GM18505 (cell line): ENCODE measurements around the gene GGT5.
"Not testable (repeated sequence)": the region's sequence is repeated elsewhere in the genome, so short reads cannot be mapped to it uniquely, and the experiment has no call there.

Experiments
- ATAC-seq: cut with Tn5 transposase; IDR thresholded peaks from one replicate; pipeline ENCODE4 v1.9.1; 2021; ENCODE audit not compliant: unreplicated experiment
- POLR2A ChIP-seq: IDR thresholded peaks from 4 replicates; pipeline ENCODE4 v1.6.1; 2011; ENCODE audit warnings: borderline replicate concordance; ENCODE audit not compliant: insufficient read depth, insufficient read length; ENCODE audit errors: extremely low read depth

GGT5 gene

DNA sequence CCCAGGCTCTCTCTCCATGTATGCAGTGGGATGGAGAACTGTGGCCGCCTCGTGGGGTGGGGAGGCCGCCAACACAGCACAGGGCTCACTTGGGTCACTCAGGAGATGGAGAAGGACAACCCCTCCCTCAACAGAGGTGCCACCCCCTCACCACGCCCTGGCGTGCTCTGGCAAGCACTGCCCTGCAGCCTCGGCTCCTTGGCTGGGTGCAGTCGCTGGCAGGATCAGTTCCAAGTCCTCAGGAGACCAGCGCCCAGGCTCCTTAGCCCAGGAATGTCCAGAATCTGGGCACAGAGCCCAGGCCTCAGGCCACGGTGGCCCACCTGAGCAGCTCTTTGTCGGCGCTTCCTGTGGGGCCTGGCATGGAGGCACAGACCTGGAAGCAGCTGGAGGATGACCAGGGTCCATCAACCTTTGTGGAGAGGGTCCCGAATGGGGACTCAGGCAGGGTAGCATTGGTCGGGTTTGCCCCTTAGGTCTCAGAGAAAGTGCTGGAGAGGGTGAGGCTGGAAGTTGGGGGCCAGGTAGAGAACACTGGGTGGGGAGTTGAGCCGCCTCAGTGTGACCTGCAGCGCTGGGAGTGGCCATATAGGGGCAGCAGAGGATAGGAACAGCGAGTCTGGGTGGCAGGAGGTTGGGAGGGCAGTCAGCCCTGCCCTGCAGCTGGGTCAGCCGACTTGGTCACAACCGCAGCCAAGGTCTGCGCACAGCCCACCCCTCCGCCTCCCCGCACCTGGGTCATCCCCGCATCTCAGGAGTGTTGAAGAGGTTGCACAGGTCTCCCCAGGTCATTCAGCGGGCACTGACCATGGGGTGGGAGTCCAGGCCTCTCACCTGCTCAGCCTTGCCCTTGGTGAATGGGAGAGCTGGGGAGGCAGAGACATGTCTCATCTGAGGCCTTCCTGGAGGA, 55.4 kb downstream of the GGT5 start:
- ATAC-seq, result no peak
- no peak for TF ChIP-seq POLR2A

DNA sequence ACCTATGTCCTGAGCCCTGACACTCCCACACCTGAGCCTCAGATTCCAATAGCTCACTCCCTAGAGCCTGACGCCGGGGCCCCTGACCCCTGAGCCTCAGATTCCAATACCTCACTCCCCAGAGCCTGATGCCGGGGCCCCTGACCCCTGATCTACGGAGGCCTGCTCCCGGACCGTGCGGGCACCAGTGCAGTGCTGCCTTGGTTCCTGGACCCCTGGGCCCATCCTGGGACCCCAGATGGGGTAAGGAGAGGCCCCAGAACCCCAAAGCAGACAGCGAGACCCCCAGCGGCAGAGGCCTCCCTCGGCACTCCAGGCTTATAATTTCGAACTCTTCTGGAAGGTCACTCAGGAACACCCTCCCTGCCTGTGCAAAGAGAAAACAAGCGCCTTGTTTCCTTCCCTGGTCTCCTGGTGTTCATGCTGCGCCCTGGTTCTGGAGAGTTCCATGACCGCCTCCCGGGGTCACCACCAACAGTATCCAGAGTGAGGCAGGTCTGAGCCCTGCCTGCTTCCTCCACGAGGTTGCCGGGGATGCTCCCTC, 56.1 kb downstream of the GGT5 start:
- ATAC-seq, result no peak
- TF ChIP-seq POLR2A, result no peak

DNA sequence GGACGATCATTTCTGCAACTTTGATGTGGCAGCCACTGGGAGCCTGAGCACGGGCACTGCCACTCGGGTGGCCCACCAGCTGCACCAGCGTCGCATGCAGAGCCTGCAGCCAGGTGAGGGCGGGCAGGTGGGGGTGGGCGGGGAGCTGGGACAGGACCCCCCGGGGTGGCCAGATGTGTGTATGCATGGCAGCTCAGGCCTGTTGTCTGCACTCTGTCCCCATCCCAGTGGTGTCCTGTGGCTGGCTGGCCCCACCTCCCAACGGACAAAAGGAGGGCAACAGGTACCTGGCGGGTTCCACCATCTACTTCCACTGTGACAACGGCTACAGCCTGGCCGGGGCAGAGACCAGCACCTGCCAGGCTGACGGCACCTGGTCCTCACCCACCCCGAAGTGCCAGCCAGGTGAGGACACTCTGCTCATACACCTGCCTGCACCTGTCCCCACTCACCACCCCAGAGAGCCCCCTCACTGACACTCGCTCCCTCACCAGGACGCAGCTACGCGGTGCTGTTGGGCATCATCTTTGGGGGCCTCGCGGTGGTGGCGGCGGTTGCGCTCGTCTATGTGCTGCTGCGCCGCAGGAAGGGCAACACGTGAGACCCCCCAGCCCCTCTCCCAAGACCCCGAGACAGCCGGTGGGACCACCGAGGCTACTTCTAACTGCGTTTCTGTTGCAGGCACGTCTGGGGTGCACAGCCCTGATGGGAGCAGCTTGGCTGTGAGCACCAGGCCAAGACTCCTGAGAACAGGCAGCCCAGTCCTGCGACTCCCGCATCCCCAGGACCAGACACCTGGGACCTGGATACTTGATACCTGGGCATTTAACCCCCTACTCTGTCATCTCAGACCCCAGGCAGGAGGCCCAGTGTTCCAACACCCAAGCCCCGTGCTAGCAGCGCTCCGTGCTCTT, 56.9 kb downstream of the GGT5 start:
- ATAC-seq, result no peak
- no peak for TF ChIP-seq POLR2A

DNA sequence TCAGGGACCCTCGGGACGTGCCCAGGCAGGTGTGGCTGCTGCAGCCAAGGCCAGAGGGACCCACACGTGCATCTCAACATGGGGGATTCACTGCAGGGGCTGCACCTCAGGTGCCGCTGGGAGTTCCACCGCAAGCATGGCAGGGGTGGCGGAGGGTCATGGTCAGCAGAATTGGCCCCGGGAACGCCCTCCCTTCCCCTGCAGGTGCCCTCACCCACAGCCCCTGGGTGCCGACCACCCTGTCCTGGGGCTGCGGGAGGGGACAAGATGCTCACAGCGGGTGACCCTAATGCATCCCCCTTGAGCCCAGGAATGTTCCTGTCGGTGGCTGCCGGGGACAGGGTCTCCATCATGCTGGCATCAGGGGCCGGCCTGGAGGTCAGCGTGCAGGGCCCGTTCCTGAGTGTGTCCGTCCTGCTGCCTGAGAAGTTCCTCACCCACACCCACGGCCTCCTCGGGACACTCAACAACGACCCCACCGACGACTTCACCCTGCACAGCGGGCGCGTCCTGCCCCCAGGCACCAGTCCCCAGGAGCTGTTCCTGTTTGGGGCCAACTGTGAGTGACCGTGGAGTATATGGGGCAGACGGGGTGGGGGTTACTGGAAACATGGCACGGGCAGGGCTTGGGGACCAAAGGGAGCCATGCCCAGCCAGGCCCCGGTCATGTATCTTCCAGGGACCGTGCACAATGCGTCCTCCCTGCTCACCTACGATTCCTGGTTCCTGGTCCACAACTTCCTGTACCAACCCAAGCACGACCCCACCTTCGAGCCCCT, 57.8 kb downstream of the GGT5 start:
- no peak for TF ChIP-seq POLR2A

DNA sequence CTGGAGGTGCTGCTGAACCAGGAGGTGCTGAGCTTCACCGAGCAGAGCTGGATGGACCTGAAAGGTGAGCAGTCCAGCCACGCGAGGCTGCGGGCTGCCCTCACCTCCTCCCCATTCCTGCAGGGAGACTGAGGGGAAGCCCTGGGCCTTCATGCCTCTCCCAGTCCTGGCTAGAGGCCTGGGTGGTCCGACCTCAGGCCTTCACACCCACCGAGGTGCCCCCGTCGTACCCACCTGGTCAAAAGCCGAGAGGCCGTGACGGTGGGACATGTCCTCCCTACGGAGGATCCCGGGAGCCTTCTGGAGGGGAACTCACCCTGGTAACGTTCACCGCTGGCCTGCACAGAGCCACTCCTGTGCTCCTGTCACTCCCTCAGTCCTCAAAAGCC, 58.5 kb downstream of the GGT5 start:
- ATAC-seq, result no peak
- TF ChIP-seq POLR2A, result no peak

More for the DNA sequence above, 57.8 kb downstream of the GGT5 start:
- no peak for ATAC-seq

DNA sequence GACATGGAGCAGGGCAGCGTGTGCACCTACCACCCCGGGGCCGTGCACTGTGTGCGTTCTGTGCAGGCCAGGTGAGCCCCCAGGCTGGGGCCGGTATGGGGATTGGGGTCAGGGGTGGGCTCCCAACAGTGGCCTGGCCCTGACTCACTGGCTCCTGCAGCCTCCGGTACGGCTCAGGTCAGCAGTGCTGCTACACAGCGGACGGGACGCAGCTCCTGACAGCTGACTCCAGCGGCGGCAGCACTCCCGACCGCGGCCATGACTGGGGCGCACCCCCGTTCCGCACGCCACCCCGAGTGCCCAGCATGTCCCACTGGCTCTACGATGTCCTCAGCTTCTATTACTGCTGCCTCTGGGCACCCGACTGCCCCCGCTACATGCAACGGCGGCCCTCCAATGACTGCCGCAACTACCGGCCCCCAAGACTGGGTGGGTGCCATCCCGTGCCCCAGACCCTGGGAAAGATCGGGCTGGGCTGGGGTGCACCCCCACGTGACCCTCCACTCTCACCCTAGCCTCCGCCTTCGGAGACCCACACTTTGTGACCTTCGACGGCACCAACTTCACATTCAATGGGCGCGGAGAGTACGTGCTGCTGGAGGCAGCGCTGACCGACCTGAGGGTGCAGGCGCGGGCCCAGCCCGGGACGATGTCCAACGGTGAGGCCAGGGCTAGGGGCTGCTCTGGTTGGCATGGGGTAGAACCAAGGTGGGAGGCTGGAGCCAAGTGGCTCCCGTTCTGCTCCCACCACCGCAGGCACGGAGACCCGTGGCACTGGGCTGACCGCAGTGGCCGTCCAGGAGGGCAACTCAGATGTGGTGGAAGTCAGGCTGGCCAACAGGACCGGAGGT, 59.2 kb downstream of the GGT5 start:
- TF ChIP-seq POLR2A, result no peak
- ATAC-seq, result no peak

DNA sequence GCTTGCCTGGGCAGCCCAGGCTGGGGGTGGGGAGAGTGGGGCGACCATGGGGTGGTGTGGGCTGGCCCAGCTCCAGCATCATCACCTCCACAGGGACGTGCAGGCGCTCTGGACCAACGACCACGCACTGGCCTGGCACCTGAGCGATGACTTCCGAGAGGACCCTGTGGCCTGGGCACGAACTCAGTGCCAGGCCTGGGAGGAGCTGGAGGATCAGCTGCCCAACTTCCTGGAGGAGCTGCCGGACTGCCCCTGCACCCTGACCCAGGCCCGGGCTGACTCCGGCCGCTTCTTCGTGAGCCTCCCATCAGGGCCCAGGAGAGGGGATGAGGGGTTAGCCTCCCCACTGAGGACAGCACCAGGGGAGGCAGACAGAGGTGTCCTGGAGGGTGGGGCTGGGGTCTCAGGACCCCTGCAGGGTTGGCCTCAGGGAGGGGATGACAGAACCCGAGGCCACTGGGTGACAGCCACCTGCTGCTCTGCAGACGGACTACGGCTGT, 59.8 kb downstream of the GGT5 start:
- no peak for TF ChIP-seq POLR2A
- ATAC-seq, result no peak

DNA sequence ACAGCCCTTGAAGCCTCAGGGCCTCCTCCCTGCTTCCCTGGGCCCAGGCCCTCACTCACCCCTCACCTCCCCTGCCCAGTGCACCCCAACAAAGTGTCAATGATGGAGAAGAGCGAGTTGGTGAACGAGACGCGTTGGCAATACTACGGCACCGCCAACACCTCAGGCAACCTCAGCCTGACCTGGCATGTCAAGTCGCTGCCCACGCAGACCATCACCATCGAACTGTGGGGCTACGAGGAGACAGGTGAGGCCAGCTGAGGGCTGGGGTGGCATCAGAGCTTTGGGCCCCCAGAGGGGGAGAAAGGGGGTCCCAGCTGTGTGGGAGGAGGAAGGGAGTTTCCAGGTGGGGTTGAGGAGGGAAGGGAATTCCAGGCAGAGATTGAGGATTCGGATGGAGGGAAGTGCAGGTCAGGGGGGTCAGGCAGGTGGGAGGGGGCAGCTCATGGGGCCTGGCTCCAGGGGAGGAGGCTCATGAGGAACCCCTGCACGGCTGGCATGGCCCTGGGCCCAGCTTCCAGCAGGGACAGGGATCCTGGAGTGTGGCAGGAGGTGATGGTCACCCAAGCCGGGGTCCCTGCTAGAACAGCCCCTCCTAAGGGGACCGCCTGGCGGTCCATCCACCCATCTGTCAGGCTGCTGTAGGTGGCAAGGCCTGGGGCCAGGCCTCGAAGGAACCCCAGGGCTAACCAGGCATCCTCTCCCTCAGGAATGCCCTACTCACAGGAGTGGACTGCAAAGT, 60.7 kb downstream of the GGT5 start:
- no peak for TF ChIP-seq POLR2A

DNA sequence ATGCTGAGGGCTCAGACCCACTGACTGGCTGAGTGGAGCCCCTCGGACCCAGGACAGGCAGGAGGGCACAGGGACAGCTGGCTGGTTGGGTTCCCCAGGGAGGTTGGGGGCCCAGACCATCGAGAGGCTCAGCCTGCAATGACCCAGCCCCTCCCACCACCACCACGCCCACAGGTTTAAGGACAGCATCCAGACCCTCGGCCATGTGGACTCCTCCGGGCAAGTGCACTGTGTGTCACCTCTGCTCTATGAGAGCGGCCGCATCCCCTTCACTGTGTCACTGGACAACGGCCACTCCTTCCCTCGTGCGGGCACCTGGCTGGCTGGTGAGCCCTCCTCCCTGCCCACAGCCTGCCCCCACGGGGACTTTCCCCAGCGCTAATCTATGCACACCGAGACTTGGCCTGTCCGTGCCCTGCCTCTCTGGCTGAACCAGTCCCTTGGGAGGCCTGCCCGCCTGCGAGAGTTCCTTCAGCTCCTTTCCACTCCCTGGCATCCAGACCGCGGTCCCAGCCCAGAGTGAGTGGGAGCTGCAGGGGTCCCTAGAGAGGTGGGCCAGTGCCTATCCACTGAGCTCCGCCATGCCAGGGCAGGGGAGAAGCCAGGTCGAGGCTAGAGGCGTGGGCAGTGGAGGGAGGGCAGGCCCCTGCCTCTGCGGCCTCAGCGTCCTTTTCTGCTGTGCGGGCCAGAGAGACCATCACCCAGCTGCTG, 61.4 kb downstream of the GGT5 start:
- no peak for ATAC-seq
- no peak for TF ChIP-seq POLR2A

More for the DNA sequence above, 60.7 kb downstream of the GGT5 start:
- no peak for ATAC-seq

DNA sequence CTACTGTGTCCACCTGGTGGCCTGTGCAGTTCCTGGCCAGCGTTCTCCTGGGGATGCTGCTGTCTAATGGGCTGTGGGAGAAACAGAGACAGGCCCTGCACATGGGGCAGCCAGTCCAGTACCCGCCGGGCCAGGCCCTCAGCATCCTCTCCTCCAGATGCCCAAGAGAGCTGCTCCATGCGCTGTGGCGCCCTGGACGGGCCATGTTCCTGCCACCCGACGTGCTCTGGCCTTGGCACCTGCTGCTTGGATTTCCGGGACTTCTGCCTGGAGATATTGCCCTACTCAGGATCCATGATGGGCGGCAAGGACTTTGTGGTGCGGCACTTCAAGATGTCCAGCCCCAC, 62.0 kb downstream of the GGT5 start:
- not testable (repeated sequence) for ATAC-seq
